ENCODE results near the gene ACY1.

The ACY1 gene

DNA sequence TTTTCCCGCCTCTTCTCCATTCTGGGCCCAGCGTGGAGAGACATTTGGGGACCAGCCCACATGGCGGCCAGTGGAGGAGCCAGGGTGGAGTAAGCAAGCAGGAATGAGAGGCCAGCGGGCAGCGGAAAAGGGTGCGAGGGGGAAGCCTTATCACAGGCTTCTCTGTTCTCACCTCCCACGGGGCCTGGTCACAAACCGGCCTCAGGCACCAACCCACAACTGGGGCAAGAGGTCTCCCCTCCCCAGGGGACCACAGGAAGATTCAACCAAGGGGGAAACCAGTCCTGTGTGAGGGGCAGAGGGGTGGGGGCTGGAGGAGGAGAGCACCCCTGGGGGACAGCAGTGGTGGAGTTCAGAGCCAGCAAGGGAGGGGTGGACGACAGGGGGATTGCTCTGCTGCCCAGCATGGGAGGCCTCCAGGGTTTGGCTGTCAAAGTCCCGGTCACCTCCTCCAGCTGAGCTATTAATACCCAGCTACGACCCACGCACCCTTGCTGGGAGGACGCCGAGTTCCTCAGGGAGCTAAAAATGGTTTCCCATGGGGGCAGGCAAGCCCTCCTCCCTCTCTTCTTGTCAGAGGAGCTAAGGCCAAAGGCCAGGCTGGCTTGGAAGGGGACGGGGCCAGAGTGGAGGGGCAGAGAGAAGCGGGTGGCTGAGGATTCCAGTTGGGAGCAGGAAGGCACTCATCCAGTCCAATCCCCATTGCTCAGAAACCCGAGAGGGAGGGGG, 36.2 kb downstream of the ACY1 start:
- TF ChIP-seq CTCF (IDR thresholded peaks at IDR 0.05; ENCODE audit: low read depth, low read length, missing control alignments), result no peak
- Histone ChIP-seq H3K27me3 (replicated peaks) (no peaks in the 10 kb centered on the region), H3K36me3 (replicated peaks) (no peaks in the 10 kb centered on the region), H3K4me3 (ENCODE audit: low read depth, low read length) (no peak overlapping the region), H3K27ac (no peak overlapping the region)
- no peak for DNase-seq
- in situ Hi-C loops (cut with HindIII; ENCODE audit: low pct_ligation_motif_present, low sequenced_read_pairs), result no loop called here

DNA sequence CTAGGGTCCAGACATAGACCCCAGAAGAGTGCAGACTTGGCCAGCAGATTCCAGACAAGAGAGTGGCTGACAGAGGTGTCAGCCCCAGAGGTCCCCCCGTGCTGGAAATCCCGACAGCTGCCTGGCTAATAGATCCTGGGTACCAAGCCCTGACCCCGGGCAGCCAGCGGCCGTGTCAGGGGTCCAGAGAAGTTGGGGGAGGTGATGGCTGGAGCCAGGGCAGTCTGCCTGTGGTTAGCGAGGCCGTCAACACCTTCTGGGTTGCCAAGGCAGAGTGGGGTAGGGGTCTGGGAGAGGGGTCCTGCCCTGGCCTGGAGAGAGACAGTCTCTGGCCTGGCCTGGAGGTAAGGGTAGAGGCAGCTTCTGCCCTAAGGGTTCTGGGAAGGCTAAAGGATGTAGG, 37.5 kb downstream of the ACY1 start:
- in situ Hi-C loops (cut with HindIII; ENCODE audit: low pct_ligation_motif_present, low sequenced_read_pairs), result no loop called here
- no peak for DNase-seq
- no peak overlapping the region for H3K4me3 ChIP-seq (ENCODE audit: low read depth, low read length)
- no peak overlapping the region for H3K27ac ChIP-seq
- TF ChIP-seq CTCF (IDR thresholded peaks at IDR 0.05; ENCODE audit: low read depth, low read length, missing control alignments), result no peak
- H3K27me3 ChIP-seq (replicated peaks), result no peaks in the 10 kb centered on the region
- no peaks in the 10 kb centered on the region for H3K36me3 ChIP-seq (replicated peaks)

DNA sequence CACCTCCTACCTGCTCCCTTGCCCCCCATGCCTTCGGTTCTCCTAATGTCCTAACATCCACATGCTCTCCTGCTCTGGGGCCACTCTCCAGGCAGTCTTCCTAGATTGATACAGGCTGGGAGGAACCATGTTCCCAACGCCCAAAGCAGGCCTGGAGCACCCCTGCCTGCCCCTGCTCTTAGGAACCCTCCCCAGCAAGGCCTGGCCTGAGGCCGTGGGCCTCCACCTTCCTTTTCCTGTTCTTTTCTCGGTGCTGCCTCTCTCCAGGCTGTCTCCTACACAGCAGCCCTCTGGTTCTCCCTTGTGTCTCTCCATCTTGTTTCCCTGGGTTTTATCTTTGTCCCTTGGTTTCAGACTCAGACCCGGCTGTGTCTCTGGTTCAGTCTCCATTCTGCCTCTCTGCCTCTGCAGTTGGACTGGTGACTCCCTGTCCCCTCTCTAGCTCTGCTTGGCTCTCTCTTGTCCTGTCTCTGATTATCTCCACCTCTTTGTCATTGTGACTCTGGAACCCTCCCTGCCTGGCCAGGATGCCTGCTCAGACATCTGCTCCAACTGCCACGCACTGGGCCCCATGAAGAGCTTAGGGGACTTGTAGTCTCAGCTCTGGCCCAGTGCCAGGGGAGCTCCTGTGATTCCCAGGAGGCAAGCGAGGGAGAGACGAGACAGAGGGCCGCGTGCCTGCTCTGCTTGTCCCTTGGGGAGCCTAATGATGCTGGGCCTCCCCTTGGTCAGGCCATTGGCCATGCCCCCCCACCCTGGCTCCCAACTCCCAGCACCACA, 38.3 kb downstream of the ACY1 start:
- no peak overlapping the region for H3K4me3 ChIP-seq (ENCODE audit: low read depth, low read length)
- no peaks in the 10 kb centered on the region for H3K27me3 ChIP-seq (replicated peaks)
- H3K36me3 ChIP-seq (replicated peaks), result no peaks in the 10 kb centered on the region
- TF ChIP-seq CTCF (IDR thresholded peaks at IDR 0.05; ENCODE audit: low read depth, low read length, missing control alignments), result no peak
- DNase-seq, result no peak
- no peak overlapping the region for H3K27ac ChIP-seq
- in situ Hi-C loops (cut with HindIII; ENCODE audit: low pct_ligation_motif_present, low sequenced_read_pairs), result no loop called here

- no peak overlapping the region for H3K4me3 ChIP-seq (ENCODE audit: low read depth, low read length)
- no peak overlapping the region for H3K27ac ChIP-seq
- no peak for TF ChIP-seq CTCF (IDR thresholded peaks at IDR 0.05; ENCODE audit: low read depth, low read length, missing control alignments)
- H3K27me3 ChIP-seq (replicated peaks), result no peaks in the 10 kb centered on the region
- no peak for DNase-seq
- in situ Hi-C loops (cut with HindIII; ENCODE audit: low pct_ligation_motif_present, low sequenced_read_pairs), result no loop called here
- no peaks in the 10 kb centered on the region for H3K36me3 ChIP-seq (replicated peaks)
Measured at GRCh38 chr3:52022323-52023100, 39.2 kb downstream of the ACY1 start.

GRCh38 chr3:52023101-52023770, 39.9 kb downstream of the ACY1 start:
- in situ Hi-C loops (cut with HindIII; ENCODE audit: low pct_ligation_motif_present, low sequenced_read_pairs), result no loop called here
- no peak for TF ChIP-seq CTCF (IDR thresholded peaks at IDR 0.05; ENCODE audit: low read depth, low read length, missing control alignments)
- Histone ChIP-seq H3K27me3 (replicated peaks) (no peaks in the 10 kb centered on the region), H3K27ac (no peak overlapping the region), H3K4me3 (ENCODE audit: low read depth, low read length) (no peak overlapping the region), H3K36me3 (replicated peaks) (no peaks in the 10 kb centered on the region)
- DNase-seq, result no peak
